Measurements from ENCODE around the gene HPN. TPM values are rescaled to one million over a fixed set of nuclear protein-coding genes. Genes with fewer than 3 reads are reported as not detected.

Gene HPN
- total RNA-seq, 1 donor from 2014 or later: 3.4 TPM

GRCh38 chr19:35105411-35106290 is 64.1 kb downstream of the HPN start:
- intact Hi-C loops (cut with micrococcal nuclease): no loop called here
- Histone ChIP-seq H3K27me3 (ENCODE audit: low read depth) (no peaks in the 10 kb centered on the region), H3K36me3 (no peaks in the 10 kb centered on the region), H3K27ac (replicated peaks) (no peak overlapping the region), H3K4me1 (no peaks in the 10 kb centered on the region), H3K9me3 (replicated peaks) (no peaks in the 10 kb centered on the region), H3K4me3 (no peak overlapping the region)
- TF ChIP-seq CTCF (IDR thresholded peaks at IDR 0.05; ENCODE audit: borderline replicate concordance): no peak
- no peak for DNase-seq

- no peak for TF ChIP-seq CTCF (IDR thresholded peaks at IDR 0.05; ENCODE audit: borderline replicate concordance)
- no peaks in the 10 kb centered on the region for H3K27me3 ChIP-seq (ENCODE audit: low read depth)
- intact Hi-C loops (cut with micrococcal nuclease): no loop called here
- no peaks in the 10 kb centered on the region for H3K9me3 ChIP-seq (replicated peaks)
- no peaks in the 10 kb centered on the region for H3K36me3 ChIP-seq
- H3K4me3 ChIP-seq: no peak overlapping the region
- no peak overlapping the region for H3K27ac ChIP-seq (replicated peaks)
- DNase-seq: no peak
- H3K4me1 ChIP-seq: no peaks in the 10 kb centered on the region
Measured at GRCh38 chr19:35106291-35106583, 64.7 kb downstream of the HPN start.

GRCh38 chr19:35106898-35107541 is 65.5 kb downstream of the HPN start:
- Histone ChIP-seq H3K27ac (replicated peaks) (peak overlapping the region; percentile 36), H3K4me1 (no peaks in the 10 kb centered on the region), H3K36me3 (no peaks in the 10 kb centered on the region), H3K4me3 (no peak overlapping the region), H3K9me3 (replicated peaks) (no peaks in the 10 kb centered on the region), H3K27me3 (ENCODE audit: low read depth) (no peaks in the 10 kb centered on the region)
- intact Hi-C loops (cut with micrococcal nuclease): no loop called here
- TF ChIP-seq CTCF (IDR thresholded peaks at IDR 0.05; ENCODE audit: borderline replicate concordance): no peak
- no peak for DNase-seq

DNA sequence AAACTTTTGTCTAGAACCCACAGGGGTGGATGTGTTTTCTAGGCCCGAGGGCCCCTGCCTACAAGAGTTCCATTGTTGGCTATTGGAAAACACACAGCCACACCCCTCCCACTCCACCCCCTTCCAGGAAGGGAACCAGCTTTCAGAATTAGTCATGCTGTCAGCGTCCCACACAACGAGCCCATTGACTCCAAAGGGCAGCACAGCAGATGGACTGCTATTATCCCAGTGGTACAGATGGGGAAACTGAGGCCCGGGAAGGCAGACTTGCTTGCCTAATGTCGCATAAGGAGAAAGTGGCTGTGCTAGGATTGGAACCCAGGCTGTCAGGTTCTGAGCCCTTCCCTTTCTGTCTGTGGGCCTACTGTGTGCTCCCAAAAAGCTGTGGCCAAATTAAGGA is 66.0 kb downstream of the HPN start:
- intact Hi-C loops (cut with micrococcal nuclease): no loop called here
- DNase-seq: no peak

GRCh38 chr19:35108730-35109129 is 67.2 kb downstream of the HPN start:
- Histone ChIP-seq H3K4me1 (no peaks in the 10 kb centered on the region), H3K9me3 (replicated peaks) (no peaks in the 10 kb centered on the region), H3K27ac (replicated peaks) (no peak overlapping the region), H3K36me3 (no peaks in the 10 kb centered on the region), H3K4me3 (no peak overlapping the region), H3K27me3 (ENCODE audit: low read depth) (no peaks in the 10 kb centered on the region)
- intact Hi-C loops (cut with micrococcal nuclease): no loop called here
- no peak for TF ChIP-seq CTCF (IDR thresholded peaks at IDR 0.05; ENCODE audit: borderline replicate concordance)
- no peak for DNase-seq

More for the DNA sequence above, 66.0 kb downstream of the HPN start:
- Histone ChIP-seq H3K27me3 (ENCODE audit: low read depth) (no peaks in the 10 kb centered on the region), H3K4me3 (no peak overlapping the region), H3K36me3 (no peaks in the 10 kb centered on the region), H3K9me3 (replicated peaks) (no peaks in the 10 kb centered on the region), H3K4me1 (no peaks in the 10 kb centered on the region), H3K27ac (replicated peaks) (peak overlapping the region; percentile 36)
- TF ChIP-seq CTCF (IDR thresholded peaks at IDR 0.05; ENCODE audit: borderline replicate concordance): no peak
